Measurements from ENCODE around the gene ZKSCAN3.

The ZKSCAN3 gene

GRCh38 chr6:28326371-28326948, 23.3 kb upstream of the ZKSCAN3 start:
- peak overlapping the region; percentile 44; the same call in 1 of the 2 replicates for H3K4me3 ChIP-seq
- TF ChIP-seq Cebpa-rat (IDR thresholded peaks at IDR 0.05), result no peak

GRCh38 chr6:28330041-28330440, 19.7 kb upstream of the ZKSCAN3 start:
- Histone ChIP-seq H3K36me3 (peaks cover 36% of the 10 kb centered on the region), H4K20me1 (no peaks in the 10 kb centered on the region), H3K4me3 (no peak overlapping the region), H3K4me2 (no peak overlapping the region), H3K27ac (no peak overlapping the region), H3K27me3 (no peaks in the 10 kb centered on the region), H3K9me3 (peaks cover 65% of the 10 kb centered on the region), H3K9ac (no peak overlapping the region), H3K4me1 (peaks cover 15% of the 10 kb centered on the region)
- TF ChIP-seq Cebpa-rat (IDR thresholded peaks at IDR 0.05), result no peak

More at GRCh38 chr6:28326371-28326948, 23.3 kb upstream of the ZKSCAN3 start:
- Histone ChIP-seq H3K4me1 (no peaks in the 10 kb centered on the region), H4K20me1 (no peaks in the 10 kb centered on the region), H3K27me3 (no peaks in the 10 kb centered on the region), H3K9me3 (peaks cover 85% of the 10 kb centered on the region), H3K27ac (no peak overlapping the region), H3K4me2 (no peak overlapping the region), H3K9ac (no peak overlapping the region), H3K36me3 (peaks cover 50% of the 10 kb centered on the region)

GRCh38 chr6:28333047-28333446, 16.7 kb upstream of the ZKSCAN3 start:
- H3K4me1 ChIP-seq, result peaks cover 31% of the 10 kb centered on the region
- peaks cover 35% of the 10 kb centered on the region for H3K9me3 ChIP-seq
- H3K4me2 ChIP-seq, result no peak overlapping the region
- H3K27ac ChIP-seq, result no peak overlapping the region
- no peak for TF ChIP-seq Cebpa-rat (IDR thresholded peaks at IDR 0.05)
- H4K20me1 ChIP-seq, result no peaks in the 10 kb centered on the region
- H3K9ac ChIP-seq, result no peak overlapping the region
- no peaks in the 10 kb centered on the region for H3K27me3 ChIP-seq
- H3K4me3 ChIP-seq, result no peak overlapping the region
- peaks cover 12% of the 10 kb centered on the region for H3K36me3 ChIP-seq

- H3K4me2 ChIP-seq, result no peak overlapping the region
These were observed 16.1 kb upstream of the ZKSCAN3 start for GRCh38 chr6:28333599-28334018.

GRCh38 chr6:28334286-28335039, 15.3 kb upstream of the ZKSCAN3 start:
- peak overlapping the region; percentile 85 for H3K4me2 ChIP-seq
- peak overlapping the region; percentile 90 for H3K4me3 ChIP-seq
- peaks cover 26% of the 10 kb centered on the region for H3K9me3 ChIP-seq
- 0 out of 2 replicates have a peak, but pooled peaks cover 5% of the 10 kb centered on the region for H3K36me3 ChIP-seq
- H3K27me3 ChIP-seq, result no peaks in the 10 kb centered on the region
- H3K9ac ChIP-seq, result peak overlapping the region; percentile 93
- no peak overlapping the region for H3K27ac ChIP-seq
- no peak for TF ChIP-seq Cebpa-rat (IDR thresholded peaks at IDR 0.05)
- peaks cover 33% of the 10 kb centered on the region for H3K4me1 ChIP-seq
- no peaks in the 10 kb centered on the region for H4K20me1 ChIP-seq

More at GRCh38 chr6:28333599-28334018, 16.1 kb upstream of the ZKSCAN3 start:
- Histone ChIP-seq H3K4me3 (no peak overlapping the region), H3K4me1 (peaks cover 33% of the 10 kb centered on the region), H3K9ac (no peak overlapping the region), H3K9me3 (peaks cover 30% of the 10 kb centered on the region), H3K27ac (no peak overlapping the region), H3K36me3 (peaks cover 12% of the 10 kb centered on the region), H3K27me3 (no peaks in the 10 kb centered on the region), H4K20me1 (no peaks in the 10 kb centered on the region)
- TF ChIP-seq Cebpa-rat (IDR thresholded peaks at IDR 0.05), result no peak

GRCh38 chr6:28335040-28335563, 14.6 kb upstream of the ZKSCAN3 start:
- no peak for TF ChIP-seq Cebpa-rat (IDR thresholded peaks at IDR 0.05)
- Histone ChIP-seq H3K27me3 (no peaks in the 10 kb centered on the region), H3K27ac (peak overlapping the region; percentile 96), H3K36me3 (0 out of 2 replicates have a peak, but pooled peaks cover 2% of the 10 kb centered on the region), H3K4me2 (peak overlapping the region; percentile 85), H3K9me3 (peaks cover 26% of the 10 kb centered on the region), H4K20me1 (no peaks in the 10 kb centered on the region), H3K4me3 (peak overlapping the region; percentile 90), H3K4me1 (peaks cover 33% of the 10 kb centered on the region), H3K9ac (peak overlapping the region; percentile 93)

GRCh38 chr6:28335564-28336283, 14.0 kb upstream of the ZKSCAN3 start, which contains the start of gene ZSCAN31:
TSS of gene ZSCAN31 (minus strand) at chr6:28336148. CDS start at chr6:28329683, 6,465 bp downstream.
- peaks cover 35% of the 10 kb centered on the region for H3K4me1 ChIP-seq
- H3K4me2 ChIP-seq, result peak within 1 kb of the TSS; percentile 85
- H3K4me3 ChIP-seq, result peak within 1 kb of the TSS; percentile 90
- H3K36me3 ChIP-seq, result no peaks in the 10 kb centered on the region
- TF ChIP-seq Cebpa-rat (IDR thresholded peaks at IDR 0.05), result no peak
- H3K9me3 ChIP-seq, result peaks cover 26% of the 10 kb centered on the region
- no peaks in the 10 kb centered on the region for H4K20me1 ChIP-seq
- peak within 1 kb of the TSS; percentile 93 for H3K9ac ChIP-seq
- peak within 1 kb of the TSS; percentile 96 for H3K27ac ChIP-seq
- no peaks in the 10 kb centered on the region for H3K27me3 ChIP-seq

- Histone ChIP-seq H3K9me3 (peaks cover 31% of the 10 kb centered on the region), H4K20me1 (no peaks in the 10 kb centered on the region), H3K36me3 (no peaks in the 10 kb centered on the region), H3K9ac (peak overlapping the region; percentile 93), H3K27me3 (no peaks in the 10 kb centered on the region), H3K4me2 (peak overlapping the region; percentile 85), H3K4me1 (peaks cover 41% of the 10 kb centered on the region), H3K4me3 (peak overlapping the region; percentile 90), H3K27ac (peak overlapping the region; percentile 96)
- TF ChIP-seq Cebpa-rat (IDR thresholded peaks at IDR 0.05), result no peak
These were observed 13.2 kb upstream of the ZKSCAN3 start for GRCh38 chr6:28336284-28337120.

- Histone ChIP-seq H3K27me3 (no peaks in the 10 kb centered on the region; the same call in 1 of the 2 replicates), H3K36me3 (no peaks in the 10 kb centered on the region), H3K9ac (peak overlapping the region; percentile 93), H3K4me1 (peaks cover 41% of the 10 kb centered on the region), H3K4me3 (peak overlapping the region; percentile 90), H3K4me2 (peak overlapping the region; percentile 85), H3K9me3 (peaks cover 30% of the 10 kb centered on the region), H3K27ac (peak overlapping the region; percentile 96), H4K20me1 (no peaks in the 10 kb centered on the region)
- TF ChIP-seq Cebpa-rat (IDR thresholded peaks at IDR 0.05), result no peak
These were observed 12.6 kb upstream of the ZKSCAN3 start for GRCh38 chr6:28337121-28337520.
